ENCODE measurements around the gene PELO. TPM values are rescaled to one million over a fixed set of nuclear protein-coding genes. Genes with fewer than 3 reads are reported as not detected.

Gene PELO
- total and polyA plus RNA-seq, 2 donors from 2014 or later: 29.6 to 38.7 TPM

DNA sequence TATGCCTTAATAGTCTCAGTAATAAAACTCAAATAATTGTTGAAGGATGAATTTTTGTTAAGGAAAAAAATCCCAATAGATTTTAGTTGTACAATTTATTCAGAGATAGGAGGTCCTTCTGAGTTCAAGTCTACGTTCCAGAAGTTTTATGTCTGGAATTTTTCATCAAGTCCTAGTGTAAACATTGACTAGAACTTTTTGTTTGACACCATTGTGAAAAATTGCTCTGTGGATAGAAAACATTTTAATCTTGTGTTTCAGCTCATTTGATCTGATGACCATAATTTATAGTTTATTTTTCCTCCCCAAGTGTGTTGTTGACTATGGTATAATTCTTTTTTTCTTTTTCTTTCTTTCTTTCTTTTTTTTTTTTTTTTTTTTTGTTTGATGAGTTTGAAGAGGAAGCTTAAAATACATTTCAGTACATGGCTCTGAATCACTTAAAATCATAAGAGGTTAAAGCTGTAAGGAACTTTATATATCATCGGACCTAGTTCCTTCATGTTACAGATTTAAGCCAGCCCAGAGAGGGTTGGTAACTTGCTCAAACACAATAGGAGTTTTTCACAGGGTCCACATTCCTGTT lies 20.7 kb downstream of the PELO start:
- no peaks in the 10 kb centered on the region for H3K27me3 ChIP-seq (ENCODE audit: control insufficient read depth, insufficient read depth, low read length)
- no peak overlapping the region for H3K4me3 ChIP-seq (ENCODE audit: low read length in 3 of 3)
- no peaks in the 10 kb centered on the region for H3K9me3 ChIP-seq (ENCODE audit: control insufficient read depth in 2 of 3, insufficient read depth in 1 of 3, low read length in 3 of 3)
- intact Hi-C loops (cut with DNase I): no loop called here
- DNase-seq (peak in 2 of 5 donors; percentile 71 to 92), FAIRE-seq (peak; percentile 90)
- no peak overlapping the region for H3K9ac ChIP-seq (ENCODE audit: low read length in 3 of 3)
- no peak for TF ChIP-seq CTCF (IDR thresholded peaks at IDR 0.05; ENCODE audit: borderline replicate concordance, extremely low read depth, insufficient read depth)
- peaks cover 2 to 23% (median 5%) of the 10 kb centered on the region in 3 donors for H3K4me1 ChIP-seq (ENCODE audit: control insufficient read depth in 2 of 3, insufficient read depth in 2 of 3, low read depth in 1 of 3, low read length in 3 of 3)
- H3K36me3 ChIP-seq (ENCODE audit: control insufficient read depth in 2 of 3, insufficient read depth in 3 of 3, low read length in 3 of 3): peaks cover 0 to 4% (median 0%) of the 10 kb centered on the region in 3 donors
- H3K27ac ChIP-seq (ENCODE audit: low read depth in 2 of 2, low read length in 2 of 2): peak overlapping the region in 1 of 2 donors; percentile 29

- FAIRE-seq: no peak
These were observed 22.2 kb downstream of the PELO start for GRCh38 chr5:52809884-52810283.

GRCh38 chr5:52810426-52810825 lies 22.7 kb downstream of the PELO start:
- Histone ChIP-seq H3K4me3 (ENCODE audit: low read length in 3 of 3) (no peak overlapping the region), H3K27ac (ENCODE audit: low read depth in 2 of 2, low read length in 2 of 2) (no peak overlapping the region), H3K4me1 (ENCODE audit: control insufficient read depth in 2 of 3, insufficient read depth in 2 of 3, low read depth in 1 of 3, low read length in 3 of 3) (peaks cover 0 to 15% (median 0%) of the 10 kb centered on the region in 3 donors), H3K9ac (ENCODE audit: low read length in 3 of 3) (no peak overlapping the region), H3K9me3 (ENCODE audit: control insufficient read depth in 2 of 3, insufficient read depth in 1 of 3, low read length in 3 of 3) (no peaks in the 10 kb centered on the region), H3K27me3 (ENCODE audit: control insufficient read depth, insufficient read depth, low read length) (no peaks in the 10 kb centered on the region), H3K36me3 (ENCODE audit: control insufficient read depth in 2 of 3, insufficient read depth in 3 of 3, low read length in 3 of 3) (no peaks in the 10 kb centered on the region)
- FAIRE-seq (no peak), DNase-seq (no peak)
- no peak for TF ChIP-seq CTCF (IDR thresholded peaks at IDR 0.05; ENCODE audit: borderline replicate concordance, extremely low read depth, insufficient read depth)
- intact Hi-C loops (cut with DNase I): no loop called here

More at GRCh38 chr5:52809884-52810283, 22.2 kb downstream of the PELO start:
- Histone ChIP-seq H3K27me3 (ENCODE audit: control insufficient read depth, insufficient read depth, low read length) (no peaks in the 10 kb centered on the region), H3K27ac (ENCODE audit: low read depth in 2 of 2, low read length in 2 of 2) (peak overlapping the region in 1 of 2 donors; percentile 29), H3K9me3 (ENCODE audit: control insufficient read depth in 2 of 3, insufficient read depth in 1 of 3, low read length in 3 of 3) (no peaks in the 10 kb centered on the region), H3K4me1 (ENCODE audit: control insufficient read depth in 2 of 3, insufficient read depth in 2 of 3, low read depth in 1 of 3, low read length in 3 of 3) (peaks cover 0 to 15% (median 0%) of the 10 kb centered on the region in 3 donors), H3K4me3 (ENCODE audit: low read length in 3 of 3) (no peak overlapping the region), H3K36me3 (ENCODE audit: control insufficient read depth in 2 of 3, insufficient read depth in 3 of 3, low read length in 3 of 3) (peaks cover 0 to 4% (median 0%) of the 10 kb centered on the region in 3 donors), H3K9ac (ENCODE audit: low read length in 3 of 3) (no peak overlapping the region)
- no peak for TF ChIP-seq CTCF (IDR thresholded peaks at IDR 0.05; ENCODE audit: borderline replicate concordance, extremely low read depth, insufficient read depth)
- no peak for DNase-seq
- intact Hi-C loops (cut with DNase I): no loop called here

All from kidney (tissue), 14 donors.